Spinal cord (tissue), 10 donors: ENCODE data around the gene SHROOM3. TPM values are rescaled to one million over a fixed set of nuclear protein-coding genes. Genes with fewer than 3 reads are reported as not detected.

Source experiments
- DNase-seq, 6 donors: peaks; one replicate each; pipeline versions ENCODE4 v3.0.0 to v3.0.0-alpha.2; 2013 to 2015; ENCODE audit warnings: low spot score in 6 of 6, low read depth in 4 of 6
- H3K27ac ChIP-seq: one replicate; pipeline ENCODE4 v1.5.1; 2013; ENCODE audit warnings: low read depth, low read length, control low read depth
- H3K27me3 ChIP-seq: one replicate; pipeline ENCODE4 v1.6.1; 2013; ENCODE audit warnings: low read length; ENCODE audit not compliant: control insufficient read depth, insufficient read depth
- H3K36me3 ChIP-seq: one replicate; pipeline ENCODE4 v1.6.1; 2013; ENCODE audit warnings: low read length; ENCODE audit not compliant: control insufficient read depth, insufficient read depth
- H3K4me1 ChIP-seq: one replicate; pipeline ENCODE4 v1.6.1; 2013; ENCODE audit warnings: low read length; ENCODE audit not compliant: control insufficient read depth, insufficient read depth
- H3K4me3 ChIP-seq: one replicate; pipeline ENCODE4 v1.5.1; 2013; ENCODE audit warnings: low read depth, low read length, control low read depth
- H3K9me3 ChIP-seq: one replicate; pipeline ENCODE4 v1.6.1; 2013; ENCODE audit warnings: low read length; ENCODE audit not compliant: control insufficient read depth, insufficient read depth
- WGBS: methylation state at CpG from one replicate; pipeline ENCODE4 v1.1.5; 2013; ENCODE audit warnings: missing lambda C conversion rate; ENCODE audit not compliant: insufficient coverage; 5-methylcytosine and 5-hydroxymethylcytosine counted together
- polyA plus RNA-seq, 2 donors: library from polyadenylated mRNA; unstranded; fragments of 120-200 nt; gene quantifications; one replicate each; pipeline ENCODE4 v1.2.1, GENCODE V29; 2013; ENCODE audit not compliant: insufficient read length in 2 of 2
- total RNA-seq, 2 donors: library from RNA; depleted of rRNA in 1 of 2; stranded (reverse); fragments of 120-200 nt in 1 of 2; fragments of >200 nt in 1 of 2; gene quantifications; one replicate each; pipeline versions ENCODE4 v1.2.3 to v1.2.4, GENCODE V29; 2013 to 2014
- donor health status: healthy.

The SHROOM3 gene
- total and polyA plus RNA-seq, 4 donors: 11.6 to 23.3 (median 19.3) TPM

DNA sequence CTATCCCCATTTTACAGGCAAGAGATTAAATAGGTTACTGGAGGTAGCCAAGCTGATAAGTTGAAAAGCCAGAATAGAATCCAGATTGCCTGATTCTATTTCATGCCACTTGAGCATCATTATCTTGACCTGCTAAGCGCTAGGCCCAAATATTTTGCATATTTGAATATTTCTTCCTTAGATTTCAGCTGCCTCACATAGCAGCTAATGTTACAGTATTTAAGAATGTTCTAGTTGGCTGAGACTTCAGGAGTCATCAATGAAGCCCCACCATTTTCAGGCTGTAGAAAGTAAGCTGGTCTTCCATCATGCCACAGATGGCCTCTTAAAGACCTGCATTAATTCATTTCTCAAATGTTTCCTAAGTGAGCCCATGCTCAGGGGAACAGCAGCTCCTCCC, 121.4 kb downstream of the SHROOM3 start:
- Histone ChIP-seq H3K27ac (no peak overlapping the region), H3K4me1 (no peaks in the 10 kb centered on the region), H3K4me3 (no peak overlapping the region), H3K36me3 (peaks cover 3% of the 10 kb centered on the region), H3K9me3 (no peaks in the 10 kb centered on the region), H3K27me3 (no peaks in the 10 kb centered on the region)
- DNase-seq: no peak
- no CpG with 5 or more reads among the region's 1 CpG for WGBS

DNA sequence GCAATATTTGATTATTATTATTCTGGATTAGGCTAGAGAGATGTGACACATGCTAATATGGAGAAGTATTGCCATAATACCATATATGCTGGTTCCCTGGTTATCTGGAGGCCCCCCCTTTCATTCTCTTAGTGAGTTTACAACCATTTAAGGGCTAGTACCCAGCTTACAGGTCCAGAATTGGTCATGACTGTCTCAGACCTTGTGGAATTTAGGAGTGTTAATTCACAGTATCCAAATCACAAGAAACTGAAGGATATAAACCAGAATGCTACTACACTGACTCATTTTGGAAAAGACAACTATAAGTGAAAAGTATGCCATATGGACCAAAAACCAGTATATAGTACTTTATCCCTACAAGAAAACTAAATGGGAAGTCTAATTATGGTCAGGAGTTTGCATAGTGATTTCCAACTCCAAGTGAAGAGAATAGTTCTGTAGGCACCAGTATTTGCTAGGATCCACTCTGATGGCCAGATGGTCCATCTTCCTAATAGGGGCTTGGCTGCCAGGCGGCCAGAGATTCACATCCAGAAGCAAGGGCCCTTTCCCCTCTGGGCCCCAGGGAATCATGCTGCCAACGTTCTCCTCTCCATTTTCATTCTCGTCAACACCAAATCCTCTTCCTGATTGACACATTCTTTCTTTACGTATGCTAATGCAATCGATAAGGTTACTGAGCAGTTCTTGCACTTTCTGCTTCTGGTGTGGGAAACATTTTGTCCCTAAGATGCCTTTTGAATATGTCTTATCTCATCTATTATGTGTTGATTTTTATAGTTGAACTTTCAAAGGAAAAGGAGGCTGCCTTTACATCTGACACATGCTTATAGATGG, 123.6 kb downstream of the SHROOM3 start:
- no peaks in the 10 kb centered on the region for H3K4me1 ChIP-seq
- no peaks in the 10 kb centered on the region for H3K27me3 ChIP-seq
- no peak overlapping the region for H3K4me3 ChIP-seq
- 78% methylated on average over 3 of the region's 5 CpGs for WGBS
- H3K36me3 ChIP-seq: peaks cover 3% of the 10 kb centered on the region
- no peak for DNase-seq
- H3K9me3 ChIP-seq: no peaks in the 10 kb centered on the region
- no peak overlapping the region for H3K27ac ChIP-seq

DNA sequence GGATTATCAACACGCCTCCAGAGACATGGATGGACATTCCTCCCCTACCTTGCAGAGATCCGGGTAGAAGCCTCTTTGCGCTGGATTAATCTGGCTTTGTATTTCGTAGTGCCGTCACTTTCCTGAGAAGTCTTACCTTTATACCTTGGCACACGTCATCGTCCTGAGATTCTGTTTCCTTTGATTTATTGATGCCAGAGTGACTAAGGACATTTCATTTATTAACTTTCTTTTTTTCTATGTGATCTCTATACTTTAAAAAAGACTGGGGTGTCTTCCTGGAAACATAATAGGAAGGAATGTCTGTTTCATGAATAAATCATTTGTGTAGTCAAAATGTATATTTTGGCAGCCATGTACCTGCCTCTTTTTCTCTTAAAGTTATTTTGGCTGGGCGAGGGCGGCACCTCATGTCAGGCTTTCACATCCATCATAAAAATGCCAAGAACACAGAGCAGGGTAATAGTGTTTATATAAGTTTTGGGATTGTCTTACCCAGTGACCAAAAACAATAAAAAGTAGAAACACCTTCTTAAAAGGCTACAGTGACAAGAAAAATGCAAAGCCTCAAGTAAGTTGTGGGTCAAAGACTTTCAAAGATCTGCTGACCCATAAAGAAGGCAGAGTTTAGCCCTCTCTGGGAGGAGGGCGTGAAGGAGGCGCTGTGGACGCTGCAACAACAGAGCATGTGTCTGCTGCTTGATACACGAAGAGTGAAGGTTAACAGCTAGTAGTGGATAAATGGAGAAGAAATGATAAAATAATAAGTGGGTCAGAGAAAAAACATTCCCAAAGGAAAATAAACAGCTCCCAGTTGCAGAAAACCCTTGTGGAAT, 124.4 kb downstream of the SHROOM3 start:
- 50% methylated on average over 4 of the region's 13 CpGs for WGBS
- Histone ChIP-seq H3K36me3 (peaks cover 3% of the 10 kb centered on the region), H3K9me3 (no peaks in the 10 kb centered on the region), H3K27ac (no peak overlapping the region), H3K27me3 (no peaks in the 10 kb centered on the region), H3K4me3 (no peak overlapping the region), H3K4me1 (no peaks in the 10 kb centered on the region)
- DNase-seq: no peak

DNA sequence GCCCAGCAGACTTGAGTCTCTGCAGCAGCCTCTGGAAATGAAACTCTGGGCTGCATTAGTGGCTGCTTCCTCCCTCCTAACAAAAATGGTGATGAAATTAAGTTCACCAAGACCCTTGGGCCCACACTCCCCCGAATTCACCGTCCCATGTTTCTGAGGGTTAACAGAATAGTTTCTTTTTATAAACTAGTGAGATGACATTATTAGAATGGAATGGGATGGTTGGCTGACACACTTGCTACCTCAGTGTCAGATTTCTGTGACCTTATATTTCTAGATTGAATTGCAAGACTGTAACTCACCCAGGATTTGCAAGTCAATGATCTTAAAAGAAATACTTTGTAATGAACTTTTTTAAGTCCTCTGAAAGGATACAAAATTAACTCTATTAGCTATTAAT, 127.1 kb downstream of the SHROOM3 start:
- Histone ChIP-seq H3K36me3 (no peaks in the 10 kb centered on the region), H3K9me3 (no peaks in the 10 kb centered on the region), H3K4me1 (no peaks in the 10 kb centered on the region), H3K4me3 (no peak overlapping the region), H3K27ac (no peak overlapping the region), H3K27me3 (no peaks in the 10 kb centered on the region)
- no peak for DNase-seq
- WGBS: no CpG with 5 or more reads among the region's 2 CpGs

DNA sequence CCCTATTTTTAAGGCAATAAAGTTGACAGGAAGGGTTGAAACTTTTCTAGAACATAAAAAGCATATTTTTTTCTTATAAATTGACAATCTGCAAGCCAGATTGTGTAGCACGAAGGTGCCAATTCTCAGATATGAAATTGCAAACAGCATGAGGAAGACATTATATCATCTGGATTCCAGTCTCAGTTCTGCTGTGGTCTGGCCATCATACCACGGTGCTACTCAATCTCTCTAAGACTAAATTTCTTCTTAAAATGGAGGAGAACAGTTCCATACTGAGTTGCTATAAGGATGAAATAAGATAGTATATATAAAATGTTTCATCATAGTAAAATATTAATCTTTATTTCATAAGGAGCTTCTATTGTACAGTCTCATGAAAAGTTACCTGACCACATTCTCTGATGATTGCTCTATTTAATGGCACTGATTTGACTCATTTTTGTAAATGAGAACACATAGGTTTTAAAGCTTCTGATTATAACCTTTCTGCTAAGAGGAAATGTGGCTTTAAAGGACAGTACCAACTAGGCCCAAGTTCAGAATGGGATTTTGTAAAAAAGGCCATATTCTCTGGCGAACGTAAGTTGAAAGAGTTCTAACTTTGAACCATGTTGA, 127.9 kb downstream of the SHROOM3 start:
- H3K4me3 ChIP-seq: no peak overlapping the region
- no peaks in the 10 kb centered on the region for H3K36me3 ChIP-seq
- H3K4me1 ChIP-seq: no peaks in the 10 kb centered on the region
- no peak overlapping the region for H3K27ac ChIP-seq
- no peak for DNase-seq
- no peaks in the 10 kb centered on the region for H3K27me3 ChIP-seq
- no peaks in the 10 kb centered on the region for H3K9me3 ChIP-seq
- WGBS: 90% methylated on average over 2 of the region's 4 CpGs

DNA sequence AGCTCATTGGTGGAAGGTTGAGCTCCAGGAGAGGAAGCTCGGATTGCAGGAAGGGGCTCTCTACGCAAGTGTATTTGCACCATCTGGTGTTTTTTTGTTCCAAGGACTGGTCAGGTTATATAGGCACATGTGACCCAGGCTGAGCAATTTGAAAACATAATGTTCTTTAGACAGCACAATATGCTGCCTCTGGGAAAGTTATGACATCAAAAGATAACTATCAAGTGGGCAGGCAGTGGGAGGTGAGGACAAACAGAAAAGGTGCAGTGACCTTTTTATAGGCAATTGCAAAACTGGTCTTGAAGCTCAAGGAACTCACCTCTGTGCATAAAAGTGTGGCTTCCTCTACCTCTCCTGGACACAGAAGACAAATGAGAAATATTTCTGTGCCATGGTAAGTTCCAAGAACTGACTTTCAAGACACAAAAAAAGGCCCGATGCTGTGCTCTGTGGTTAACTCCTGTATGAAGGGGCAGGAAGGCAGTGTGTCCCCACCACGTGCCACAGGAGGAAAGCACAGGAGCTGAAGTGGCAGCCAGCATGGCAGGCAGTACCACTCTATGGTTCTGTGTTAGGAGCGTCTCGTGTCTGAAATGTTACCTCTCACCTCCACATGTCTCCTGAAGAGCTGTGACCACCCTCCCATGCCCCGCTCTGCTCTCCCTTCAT, 128.6 kb downstream of the SHROOM3 start:
- Histone ChIP-seq H3K27ac (no peak overlapping the region), H3K4me1 (no peaks in the 10 kb centered on the region)
- 89% methylated on average over 5 of the region's 7 CpGs for WGBS

DNA sequence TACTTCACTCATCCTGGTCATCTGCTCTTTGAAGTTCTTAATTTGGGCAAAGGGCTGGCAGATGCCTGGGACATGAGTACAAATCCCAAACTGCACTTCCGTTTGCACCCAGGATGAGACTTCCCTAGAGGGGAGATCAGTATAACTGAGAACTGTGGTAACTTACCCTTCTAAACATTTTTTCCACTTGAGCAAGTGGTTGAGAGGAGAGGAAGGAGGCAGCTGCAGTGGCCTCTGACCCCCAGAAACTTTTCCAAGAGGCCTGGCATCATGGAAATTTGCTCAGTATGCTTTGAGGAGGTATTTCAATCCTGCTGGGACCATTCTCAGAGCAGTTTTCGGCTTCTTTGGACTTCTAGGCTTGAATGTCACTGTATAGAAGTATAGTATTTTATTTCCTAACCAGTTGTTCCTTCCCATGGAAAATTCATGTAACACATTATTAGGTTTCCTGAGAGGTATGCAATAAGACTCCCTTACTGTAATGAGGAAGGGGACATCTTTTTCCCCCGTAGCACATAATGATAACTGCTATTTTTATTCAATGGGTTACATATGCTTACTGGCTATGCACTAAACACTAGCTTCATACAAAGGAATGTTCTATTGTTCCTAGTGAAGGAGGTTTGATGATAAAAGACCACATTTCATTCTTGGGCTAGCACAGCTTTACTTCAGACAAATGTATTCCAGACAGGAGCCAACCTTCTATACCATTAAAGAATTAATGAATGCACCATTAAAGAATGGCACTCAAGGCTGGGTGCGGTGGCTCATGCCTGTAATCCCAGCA, 129.3 kb downstream of the SHROOM3 start:
- H3K4me3 ChIP-seq: no peak overlapping the region
- H3K27me3 ChIP-seq: no peaks in the 10 kb centered on the region
- no peak for DNase-seq
- H3K27ac ChIP-seq: no peak overlapping the region
- no peaks in the 10 kb centered on the region for H3K36me3 ChIP-seq
- no peaks in the 10 kb centered on the region for H3K9me3 ChIP-seq
- WGBS: no CpG with 5 or more reads among the region's 4 CpGs
- H3K4me1 ChIP-seq: no peaks in the 10 kb centered on the region

More for the DNA sequence above, 128.6 kb downstream of the SHROOM3 start:
- Histone ChIP-seq H3K27me3 (no peaks in the 10 kb centered on the region), H3K36me3 (no peaks in the 10 kb centered on the region), H3K9me3 (no peaks in the 10 kb centered on the region), H3K4me3 (no peak overlapping the region)
- no peak for DNase-seq

DNA sequence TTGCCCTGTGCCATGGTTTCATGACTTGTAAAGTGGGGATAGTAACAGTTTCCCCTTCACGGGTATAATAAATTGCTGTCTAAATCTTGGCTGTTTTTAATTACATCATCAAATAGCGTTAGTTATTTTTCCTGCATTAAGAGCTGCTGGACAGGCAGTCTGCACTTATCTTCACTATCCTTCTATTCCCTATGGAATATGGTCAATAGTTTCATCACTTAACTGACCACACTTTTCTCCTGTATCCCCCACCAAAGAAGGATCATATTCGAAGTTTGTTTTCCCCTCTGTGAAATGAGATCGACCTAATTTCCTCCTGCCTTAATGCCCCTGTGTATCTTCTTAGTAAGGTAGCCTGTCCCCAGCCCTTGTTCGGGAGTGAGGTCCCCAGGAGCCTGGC, 133.2 kb downstream of the SHROOM3 start:
- Histone ChIP-seq H3K27me3 (no peaks in the 10 kb centered on the region), H3K27ac (no peak overlapping the region), H3K4me3 (no peak overlapping the region), H3K4me1 (no peaks in the 10 kb centered on the region), H3K36me3 (no peaks in the 10 kb centered on the region), H3K9me3 (no peaks in the 10 kb centered on the region)
- WGBS: 93% methylated on average over 2 of the region's 5 CpGs
- no peak for DNase-seq

DNA sequence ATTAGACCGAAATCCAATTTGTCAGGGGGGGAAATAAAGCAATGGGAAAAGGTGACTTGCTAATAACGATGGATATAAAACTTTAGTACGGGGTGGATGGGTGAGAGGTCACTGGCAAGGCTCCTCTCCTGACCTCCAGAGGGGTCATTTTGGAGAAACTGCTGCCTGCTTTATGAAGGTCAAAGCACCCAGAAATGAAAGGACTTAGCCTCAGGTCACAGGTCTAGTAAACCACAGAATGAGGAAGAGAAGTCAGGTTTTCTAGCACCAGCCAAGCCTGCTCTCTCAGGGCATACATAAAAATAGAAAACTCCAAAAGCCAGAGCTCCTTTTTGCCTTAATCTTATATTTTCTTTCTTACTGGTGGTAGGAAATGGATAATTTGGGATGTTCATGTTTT, 134.2 kb downstream of the SHROOM3 start:
- 88% methylated on average over 3 of the region's 3 CpGs for WGBS
- Histone ChIP-seq H3K27me3 (no peaks in the 10 kb centered on the region), H3K27ac (peak overlapping the region; percentile 1)

More for the DNA sequence above, 134.2 kb downstream of the SHROOM3 start:
- no peak for DNase-seq
- Histone ChIP-seq H3K4me3 (no peak overlapping the region), H3K4me1 (no peaks in the 10 kb centered on the region), H3K36me3 (no peaks in the 10 kb centered on the region), H3K9me3 (no peaks in the 10 kb centered on the region)
